Fibroblast of the aortic adventitia (primary cell): ENCODE measurements around the gene MAP1A. TPM values are rescaled to one million over a fixed set of nuclear protein-coding genes. Genes with fewer than 3 reads are reported as not detected.

Source experiments
- DNase-seq: peaks from one replicate; pipeline ENCODE4 v3.0.0-alpha.2; 2010; ENCODE audit warnings: low read depth
- H3K4me3 ChIP-seq: 2 replicates; pipeline ENCODE4 v1.5.1; 2011; ENCODE audit warnings: low read depth, mild to moderate bottlenecking, control low read depth, low read length, moderate library complexity
- total RNA-seq: library from RNA; depleted of rRNA; stranded (reverse); fragments of >200 nt; gene quantifications from 2 replicates; pipeline ENCODE4 v1.2.3, GENCODE V29; 2012; ENCODE audit warnings: low replicate concordance
- TF ChIP-seq, protein P1 (sequence below): IDR thresholded peaks from 2 replicates; pipeline ENCODE4 v1.5.1; 2011; ENCODE audit warnings: mild to moderate bottlenecking, low read length, control low read depth, inconsistent platforms; ENCODE audit not compliant: insufficient read depth

MAP1A gene
- total RNA-seq, 1 donor = 108 TPM

DNA sequence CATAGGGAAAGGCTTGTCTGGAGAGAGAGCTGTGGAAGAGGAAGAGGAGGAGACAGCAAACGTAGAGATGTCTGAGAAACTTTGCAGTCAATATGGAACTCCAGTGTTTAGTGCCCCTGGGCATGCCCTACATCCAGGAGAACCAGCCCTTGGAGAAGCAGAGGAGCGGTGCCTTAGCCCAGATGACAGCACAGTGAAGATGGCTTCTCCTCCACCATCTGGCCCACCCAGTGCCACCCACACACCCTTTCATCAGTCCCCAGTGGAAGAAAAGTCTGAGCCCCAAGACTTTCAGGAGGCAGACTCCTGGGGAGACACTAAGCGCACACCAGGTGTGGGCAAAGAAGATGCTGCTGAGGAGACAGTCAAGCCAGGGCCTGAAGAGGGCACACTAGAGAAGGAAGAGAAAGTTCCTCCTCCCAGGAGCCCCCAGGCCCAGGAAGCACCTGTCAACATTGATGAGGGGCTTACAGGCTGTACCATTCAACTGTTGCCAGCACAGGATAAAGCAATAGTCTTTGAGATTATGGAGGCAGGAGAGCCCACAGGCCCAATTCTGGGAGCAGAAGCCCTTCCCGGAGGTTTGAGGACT, 6.9 kb downstream of the MAP1A start:
- TF ChIP-seq, protein P1, sequence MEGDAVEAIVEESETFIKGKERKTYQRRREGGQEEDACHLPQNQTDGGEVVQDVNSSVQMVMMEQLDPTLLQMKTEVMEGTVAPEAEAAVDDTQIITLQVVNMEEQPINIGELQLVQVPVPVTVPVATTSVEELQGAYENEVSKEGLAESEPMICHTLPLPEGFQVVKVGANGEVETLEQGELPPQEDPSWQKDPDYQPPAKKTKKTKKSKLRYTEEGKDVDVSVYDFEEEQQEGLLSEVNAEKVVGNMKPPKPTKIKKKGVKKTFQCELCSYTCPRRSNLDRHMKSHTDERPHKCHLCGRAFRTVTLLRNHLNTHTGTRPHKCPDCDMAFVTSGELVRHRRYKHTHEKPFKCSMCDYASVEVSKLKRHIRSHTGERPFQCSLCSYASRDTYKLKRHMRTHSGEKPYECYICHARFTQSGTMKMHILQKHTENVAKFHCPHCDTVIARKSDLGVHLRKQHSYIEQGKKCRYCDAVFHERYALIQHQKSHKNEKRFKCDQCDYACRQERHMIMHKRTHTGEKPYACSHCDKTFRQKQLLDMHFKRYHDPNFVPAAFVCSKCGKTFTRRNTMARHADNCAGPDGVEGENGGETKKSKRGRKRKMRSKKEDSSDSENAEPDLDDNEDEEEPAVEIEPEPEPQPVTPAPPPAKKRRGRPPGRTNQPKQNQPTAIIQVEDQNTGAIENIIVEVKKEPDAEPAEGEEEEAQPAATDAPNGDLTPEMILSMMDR = no peak
- DNase-seq = no peak
- no peak overlapping the region for H3K4me3 ChIP-seq

DNA sequence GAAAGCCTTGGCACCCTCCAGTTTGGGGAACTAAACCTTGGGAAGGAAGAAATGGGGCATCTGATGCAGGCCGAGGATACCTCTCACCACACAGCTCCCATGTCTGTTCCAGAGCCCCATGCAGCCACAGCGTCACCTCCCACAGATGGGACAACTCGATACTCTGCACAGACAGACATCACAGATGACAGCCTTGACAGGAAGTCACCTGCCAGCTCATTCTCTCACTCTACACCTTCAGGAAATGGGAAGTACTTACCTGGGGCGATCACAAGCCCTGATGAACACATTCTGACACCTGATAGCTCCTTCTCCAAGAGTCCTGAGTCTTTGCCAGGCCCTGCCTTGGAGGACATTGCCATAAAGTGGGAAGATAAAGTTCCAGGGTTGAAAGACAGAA, 7.7 kb downstream of the MAP1A start:
- DNase-seq = no peak
- TF ChIP-seq, protein P1 = no peak
- H3K4me3 ChIP-seq = no peak overlapping the region

DNA sequence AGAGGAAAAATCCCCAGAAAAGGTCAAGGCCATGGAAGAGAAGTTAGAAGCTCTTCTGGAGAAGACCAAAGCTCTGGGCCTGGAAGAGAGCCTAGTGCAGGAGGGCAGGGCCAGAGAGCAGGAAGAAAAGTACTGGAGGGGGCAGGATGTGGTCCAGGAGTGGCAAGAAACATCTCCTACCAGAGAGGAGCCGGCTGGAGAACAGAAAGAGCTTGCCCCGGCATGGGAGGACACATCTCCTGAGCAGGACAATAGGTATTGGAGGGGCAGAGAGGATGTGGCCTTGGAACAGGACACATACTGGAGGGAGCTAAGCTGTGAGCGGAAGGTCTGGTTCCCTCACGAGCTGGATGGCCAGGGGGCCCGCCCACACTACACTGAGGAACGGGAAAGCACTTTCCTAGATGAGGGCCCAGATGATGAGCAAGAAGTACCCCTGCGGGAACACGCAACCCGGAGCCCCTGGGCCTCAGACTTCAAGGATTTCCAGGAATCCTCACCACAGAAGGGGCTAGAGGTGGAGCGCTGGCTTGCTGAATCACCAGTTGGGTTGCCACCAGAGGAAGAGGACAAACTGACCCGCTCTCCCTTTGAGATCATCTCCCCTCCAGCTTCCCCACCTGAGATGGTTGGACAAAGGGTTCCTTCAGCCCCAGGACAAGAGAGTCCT, 9.0 kb downstream of the MAP1A start:
- no peak for DNase-seq
- TF ChIP-seq, protein P1 = no peak
- H3K4me3 ChIP-seq = no peak overlapping the region

DNA sequence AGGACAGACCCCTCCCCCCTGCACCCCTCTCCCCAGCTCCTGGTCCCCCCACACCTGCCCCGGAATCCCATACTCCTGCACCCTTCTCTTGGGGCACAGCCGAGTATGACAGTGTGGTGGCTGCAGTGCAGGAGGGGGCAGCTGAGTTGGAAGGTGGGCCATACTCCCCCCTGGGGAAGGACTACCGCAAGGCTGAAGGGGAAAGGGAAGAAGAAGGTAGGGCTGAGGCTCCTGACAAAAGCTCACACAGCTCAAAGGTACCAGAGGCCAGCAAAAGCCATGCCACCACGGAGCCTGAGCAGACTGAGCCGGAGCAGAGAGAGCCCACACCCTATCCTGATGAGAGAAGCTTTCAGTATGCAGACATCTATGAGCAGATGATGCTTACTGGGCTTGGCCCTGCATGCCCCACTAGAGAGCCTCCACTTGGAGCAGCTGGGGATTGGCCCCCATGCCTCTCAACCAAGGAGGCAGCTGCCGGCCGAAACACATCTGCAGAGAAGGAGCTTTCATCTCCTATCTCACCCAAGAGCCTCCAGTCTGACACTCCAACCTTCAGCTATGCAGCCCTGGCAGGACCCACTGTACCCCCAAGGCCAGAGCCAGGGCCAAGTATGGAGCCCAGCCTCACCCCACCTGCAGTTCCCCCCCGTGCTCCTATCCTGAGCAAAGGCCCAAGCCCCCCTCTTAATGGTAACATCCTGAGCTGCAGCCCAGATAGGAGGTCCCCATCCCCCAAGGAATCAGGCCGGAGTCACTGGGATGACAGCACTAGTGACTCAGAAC, 9.8 kb downstream of the MAP1A start:
- DNase-seq = no peak
- TF ChIP-seq, protein P1 = no peak
- H3K4me3 ChIP-seq = no peak overlapping the region

DNA sequence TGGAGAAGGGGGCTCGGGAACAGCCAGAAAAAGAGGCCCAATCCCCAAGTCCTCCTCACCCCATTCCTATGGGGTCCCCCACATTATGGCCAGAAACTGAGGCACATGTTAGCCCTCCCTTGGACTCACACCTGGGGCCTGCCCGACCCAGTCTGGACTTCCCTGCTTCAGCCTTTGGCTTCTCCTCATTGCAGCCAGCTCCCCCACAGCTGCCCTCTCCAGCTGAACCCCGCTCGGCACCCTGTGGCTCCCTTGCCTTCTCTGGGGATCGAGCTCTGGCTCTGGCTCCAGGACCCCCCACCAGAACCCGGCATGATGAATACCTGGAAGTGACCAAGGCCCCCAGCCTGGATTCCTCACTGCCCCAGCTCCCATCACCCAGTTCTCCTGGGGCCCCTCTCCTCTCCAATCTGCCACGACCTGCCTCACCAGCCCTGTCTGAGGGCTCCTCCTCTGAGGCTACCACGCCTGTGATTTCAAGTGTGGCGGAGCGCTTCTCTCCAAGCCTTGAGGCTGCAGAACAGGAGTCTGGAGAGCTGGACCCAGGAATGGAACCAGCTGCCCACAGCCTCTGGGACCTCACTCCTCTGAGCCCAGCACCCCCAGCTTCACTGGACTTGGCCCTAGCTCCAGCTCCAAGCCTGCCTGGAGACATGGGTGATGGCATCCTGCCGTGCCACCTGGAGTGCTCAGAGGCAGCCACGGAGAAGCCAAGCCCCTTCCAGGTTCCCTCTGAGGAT, 10.6 kb downstream of the MAP1A start:
- TF ChIP-seq, protein P1 = no peak
- H3K4me3 ChIP-seq = no peak overlapping the region
- DNase-seq = no peak

DNA sequence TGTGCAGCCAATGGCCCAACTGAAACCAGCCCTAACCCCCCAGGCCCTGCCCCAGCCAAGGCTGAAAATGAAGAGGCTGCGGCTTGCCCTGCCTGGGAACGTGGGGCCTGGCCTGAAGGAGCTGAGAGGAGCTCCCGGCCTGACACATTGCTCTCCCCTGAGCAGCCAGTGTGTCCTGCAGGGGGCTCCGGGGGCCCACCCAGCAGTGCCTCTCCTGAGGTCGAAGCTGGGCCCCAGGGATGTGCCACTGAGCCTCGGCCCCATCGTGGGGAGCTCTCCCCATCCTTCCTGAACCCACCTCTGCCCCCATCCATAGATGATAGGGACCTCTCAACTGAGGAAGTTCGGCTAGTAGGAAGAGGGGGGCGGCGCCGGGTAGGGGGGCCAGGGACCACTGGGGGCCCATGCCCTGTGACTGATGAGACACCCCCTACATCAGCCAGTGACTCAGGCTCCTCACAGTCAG, 11.2 kb downstream of the MAP1A start:
- no peak overlapping the region for H3K4me3 ChIP-seq
- TF ChIP-seq, protein P1 = no peak
- no peak for DNase-seq
